Measurements from ENCODE around the gene PPP1R3A.

- TF ChIP-seq CTCF (IDR thresholded peaks at IDR 0.05) (no peak), EZH2 (IDR thresholded peaks at IDR 0.05; ENCODE audit: borderline replicate concordance, insufficient read depth, low read depth, low read length, poor library complexity, severe bottlenecking) (no peak)
Measured at GRCh38 chr7:113875224-113875623, 43.6 kb downstream of the PPP1R3A start.

All from B cell (primary cell).